H9 (cell line): ENCODE measurements around the gene MPZL1. TPM values are rescaled to one million over a fixed set of nuclear protein-coding genes. Genes with fewer than 3 reads are reported as not detected.

Source experiments
- DNase-seq: peaks from one replicate; pipeline ENCODE4 v3.0.0-alpha.2; 2017
- H2AFZ ChIP-seq: one replicate; pipeline ENCODE4 v1.6.1; 2013; ENCODE audit warnings: mild to moderate bottlenecking, low read length, control low read depth, moderate library complexity
- H2AK5ac ChIP-seq: 2 replicates; pipeline ENCODE4 v1.6.1; 2013; ENCODE audit warnings: low read length, control low read depth, mixed read lengths; ENCODE audit not compliant: insufficient read length
- H2BK120ac ChIP-seq: one replicate; pipeline ENCODE4 v1.6.1; 2013; ENCODE audit warnings: low read depth, mild to moderate bottlenecking, low read length, control low read depth, inconsistent platforms; ENCODE audit not compliant: poor library complexity, severe bottlenecking
- H2BK12ac ChIP-seq: 2 replicates; pipeline ENCODE4 v1.6.1; 2013; ENCODE audit warnings: low read length, control low read depth, mixed read lengths, low read depth; ENCODE audit not compliant: insufficient read length
- H2BK15ac ChIP-seq: 2 replicates; pipeline ENCODE4 v1.6.1; 2013; ENCODE audit warnings: low read depth, low read length, control low read depth
- H2BK20ac ChIP-seq: one replicate; pipeline ENCODE4 v1.6.1; 2013; ENCODE audit warnings: low read depth, mild to moderate bottlenecking, low read length, control low read depth, inconsistent platforms; ENCODE audit not compliant: poor library complexity, severe bottlenecking
- H2BK5ac ChIP-seq: 2 replicates; pipeline ENCODE4 v1.6.1; 2013; ENCODE audit warnings: low read length, control low read depth, mixed read lengths; ENCODE audit not compliant: insufficient read length
- H3K14ac ChIP-seq: 2 replicates; pipeline ENCODE4 v1.6.1; 2013; ENCODE audit warnings: low read length, control low read depth; ENCODE audit not compliant: insufficient read depth
- H3K18ac ChIP-seq: 2 replicates; pipeline ENCODE4 v1.6.1; 2013; ENCODE audit warnings: low read depth, mild to moderate bottlenecking, mixed read lengths, low read length, control low read depth; ENCODE audit not compliant: insufficient read length
- H3K23ac ChIP-seq: 2 replicates; pipeline ENCODE4 v1.6.1; 2013; ENCODE audit warnings: low read length, control low read depth, mixed read lengths, low read depth; ENCODE audit not compliant: insufficient read length
- H3K23me2 ChIP-seq: 2 replicates; pipeline ENCODE4 v1.6.1; 2013; ENCODE audit warnings: low read depth, mild to moderate bottlenecking, mixed read lengths, low read length, control low read depth; ENCODE audit not compliant: insufficient read length, poor library complexity, severe bottlenecking
- H3K27ac ChIP-seq: 2 replicates; pipeline ENCODE4 v1.5.1; 2013; ENCODE audit warnings: low read length, control low read depth, mixed read lengths, low read depth; ENCODE audit not compliant: insufficient read length
- H3K27me3 ChIP-seq: 2 replicates; pipeline ENCODE4 v1.6.1; 2013; ENCODE audit warnings: low read length, control low read depth, inconsistent platforms; ENCODE audit not compliant: insufficient read depth
- H3K4ac ChIP-seq: 2 replicates; pipeline ENCODE4 v1.6.1; 2013; ENCODE audit warnings: low read depth, mild to moderate bottlenecking, control low read depth, inconsistent platforms, low read length, moderate library complexity
- H3K4me1 ChIP-seq: 2 replicates; pipeline ENCODE4 v1.6.1; 2013; ENCODE audit warnings: low read length, control low read depth, inconsistent platforms; ENCODE audit not compliant: insufficient read depth
- H3K4me2 ChIP-seq: 2 replicates; pipeline ENCODE4 v1.6.1; 2013; ENCODE audit warnings: low read length, control low read depth, mixed read lengths; ENCODE audit not compliant: insufficient read length, insufficient read depth
- H3K56ac ChIP-seq: 2 replicates; pipeline ENCODE4 v1.6.1; 2013; ENCODE audit warnings: low read depth, mild to moderate bottlenecking, mixed read lengths, low read length, control low read depth; ENCODE audit not compliant: insufficient read length
- H3K79me1 ChIP-seq: 2 replicates; pipeline ENCODE4 v1.6.1; 2013; ENCODE audit warnings: low read depth, mild to moderate bottlenecking, moderate library complexity, low read length, control low read depth, inconsistent platforms; ENCODE audit not compliant: insufficient read depth, poor library complexity, severe bottlenecking
- H3K79me2 ChIP-seq: 2 replicates; pipeline ENCODE4 v1.6.1; 2013; ENCODE audit warnings: low read length, control low read depth, inconsistent platforms; ENCODE audit not compliant: insufficient read depth
- H3K9ac ChIP-seq: 2 replicates; pipeline ENCODE4 v1.6.1; 2013; ENCODE audit warnings: low read length, control low read depth, mixed read lengths; ENCODE audit not compliant: insufficient read length; ENCODE audit errors: extremely low read depth
- H3K9me3 ChIP-seq: one replicate; pipeline ENCODE4 v1.6.1; 2013; ENCODE audit warnings: low read depth, low read length, inconsistent platforms; ENCODE audit not compliant: control insufficient read depth
- H3T11ph ChIP-seq: one replicate; pipeline ENCODE4 v1.6.1; 2013; ENCODE audit warnings: mild to moderate bottlenecking, low read length, control low read depth, inconsistent platforms
- H4K20me1 ChIP-seq: one replicate; pipeline ENCODE4 v1.6.1; 2013; ENCODE audit not compliant: control insufficient read depth, insufficient read length, insufficient read depth
- H4K5ac ChIP-seq: 2 replicates; pipeline ENCODE4 v1.6.1; 2013; ENCODE audit warnings: low read depth, mild to moderate bottlenecking, mixed read lengths, low read length, control low read depth; ENCODE audit not compliant: insufficient read length
- H4K8ac ChIP-seq: replicated peaks from 2 replicates; pipeline ENCODE4 v1.6.1; 2013; ENCODE audit warnings: low read length, control low read depth, mixed read lengths, low read depth; ENCODE audit not compliant: insufficient read length
- H4K91ac ChIP-seq: 2 replicates; pipeline ENCODE4 v1.6.1; 2013; ENCODE audit warnings: low read depth, mild to moderate bottlenecking, moderate library complexity, mixed read lengths, low read length, control low read depth; ENCODE audit not compliant: insufficient read length
- H3K27ac Mint-ChIP-seq, 3 experiments: 2 replicates in 2 of 3; 3 replicates in 1 of 3; pipeline ENCODE4 v1.8.0; 2020 to 2021; ENCODE audit warnings: mixed read lengths in 3 of 3, mild to moderate bottlenecking in 1 of 3, moderate library complexity in 1 of 3
- H3K27me3 Mint-ChIP-seq: 2 replicates; pipeline ENCODE4 v1.8.0; 2021; ENCODE audit warnings: low read depth, mild to moderate bottlenecking, moderate library complexity, mixed read lengths
- H3K36me3 Mint-ChIP-seq, 3 experiments: 2 replicates in 2 of 3; 3 replicates in 1 of 3; pipeline ENCODE4 v1.8.0; 2020 to 2021; ENCODE audit warnings: low read depth in 3 of 3, mixed read lengths in 3 of 3; ENCODE audit not compliant: insufficient read depth in 1 of 3
- H3K4me1 Mint-ChIP-seq, 2 experiments: 2 replicates each; pipeline ENCODE4 v1.8.0; 2020; ENCODE audit warnings: mixed read lengths in 2 of 2
- H3K4me3 Mint-ChIP-seq, 2 experiments: 2 replicates in 1 of 2; 3 replicates in 1 of 2; pipeline ENCODE4 v1.8.0; 2020 to 2021; ENCODE audit warnings: mild to moderate bottlenecking in 2 of 2, mixed read lengths in 2 of 2, moderate library complexity in 1 of 2
- H3K9me3 Mint-ChIP-seq, 2 experiments: 2 replicates in 1 of 2; 3 replicates in 1 of 2; pipeline ENCODE4 v1.8.0; 2020; ENCODE audit warnings: mild to moderate bottlenecking in 2 of 2, mixed read lengths in 2 of 2, moderate library complexity in 1 of 2
- CTCF ChIP-seq: fragments of 200-600 bp; sonication (generic); conservative IDR thresholded peaks from 3 replicates; pipeline ENCODE4 v1.8.0; 2021; ENCODE audit warnings: antibody characterized with exemption, mild to moderate bottlenecking
- WGBS: extraction: QIAGEN DNeasy Blood & Tissue Kit; methylation state at CpG from one replicate; pipeline ENCODE4 v1.1.7; 2013; ENCODE audit warnings: missing lambda C conversion rate, low lambda C conversion rate, mixed read lengths; ENCODE audit not compliant: insufficient read length; ENCODE audit errors: extremely low coverage; 5-methylcytosine and 5-hydroxymethylcytosine counted together
- total RNA-seq: library from RNA; stranded (reverse); gene quantifications from 2 replicates; pipeline ENCODE4 v1.2.1, GENCODE V29; 2021

The MPZL1 gene
- total RNA-seq, 1 experiment from 2014 or later: 60.7 TPM

DNA sequence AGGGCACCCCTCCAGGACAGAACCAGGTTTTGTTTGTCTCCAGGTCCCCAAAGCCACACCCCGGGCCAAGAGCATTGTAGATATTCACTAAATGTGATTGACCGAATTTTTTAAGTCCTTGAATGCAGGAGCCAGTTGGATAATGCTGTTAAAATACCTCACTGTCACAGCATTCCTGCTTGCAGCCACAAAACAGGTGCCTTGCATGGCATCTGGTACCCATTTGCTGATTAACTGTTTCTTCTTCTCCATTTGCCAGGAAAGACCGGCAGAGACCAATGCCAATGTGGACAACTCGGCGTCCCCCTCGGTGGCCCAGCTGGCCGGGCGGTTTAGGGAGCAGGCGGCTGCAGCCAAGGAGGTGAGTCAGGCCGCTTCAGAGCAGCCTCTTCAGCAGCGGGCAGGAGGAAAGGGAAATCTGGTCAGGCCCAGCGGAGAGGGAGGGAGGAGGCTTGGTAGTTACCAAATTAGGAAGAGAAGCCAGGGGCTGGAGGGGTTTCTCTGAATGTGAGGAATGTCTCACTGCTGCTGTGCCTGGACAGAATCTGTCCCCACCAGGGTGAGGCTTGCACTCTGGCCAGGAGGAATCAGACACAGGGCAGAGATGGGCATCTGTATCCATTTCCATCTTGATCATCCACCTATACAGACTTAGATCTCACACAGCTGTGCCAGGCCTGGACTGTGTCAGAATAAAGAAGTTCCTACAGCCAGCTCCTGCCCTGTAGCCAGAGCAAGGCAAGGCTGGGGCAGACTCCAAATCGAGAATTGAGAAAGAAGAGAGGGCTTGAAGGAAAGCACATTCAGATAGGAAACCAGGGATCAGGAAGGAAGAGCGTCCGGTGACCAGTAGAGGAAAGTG is 37.9 kb upstream of the MPZL1 start:
- Histone ChIP-seq H3K9ac (no peak overlapping the region), H4K20me1 (no peaks in the 10 kb centered on the region), H2BK15ac (no peak overlapping the region), H4K8ac (no peak overlapping the region), H3K23me2 (no peaks in the 10 kb centered on the region), H3K23ac (no peak overlapping the region), H3K14ac (no peak overlapping the region), H3K4me1 (no peaks in the 10 kb centered on the region), H2BK5ac (no peak overlapping the region), H3K4ac (no peak overlapping the region), H3T11ph (no peak overlapping the region), H3K27ac (no peak overlapping the region), H2BK12ac (no peak overlapping the region), H2AFZ (no peak overlapping the region), H3K4me2 (no peak overlapping the region), H3K27me3 (no peaks in the 10 kb centered on the region), H4K91ac (no peak overlapping the region), H3K9me3 (no peaks in the 10 kb centered on the region), H3K18ac (peak overlapping the region; percentile 33), H3K79me1 (no peaks in the 10 kb centered on the region), H3K56ac (no peak overlapping the region), H2AK5ac (no peak overlapping the region), H3K79me2 (no peaks in the 10 kb centered on the region), H4K5ac (no peak overlapping the region), H2BK120ac (no peak overlapping the region), H2BK20ac (no peak overlapping the region)
- Mint-ChIP-seq H3K4me3 (no peak overlapping the region; a peak in 1 of 5 replicates), H3K36me3 (no peaks in the 10 kb centered on the region), H3K9me3 (no peaks in the 10 kb centered on the region), H3K27ac (peak overlapping the region in 2 of 3 experiments; percentile 71 to 73; a peak in 5 of 7 replicates), H3K27me3 (peaks cover 3% of the 10 kb centered on the region; the same call in 1 of the 2 replicates), H3K4me1 (peaks cover 27 to 40% of the 10 kb centered on the region in 2 experiments)
- peak; percentile 77 for DNase-seq
- no peak for TF ChIP-seq CTCF
- no CpG with 5 or more reads among the region's 15 CpGs for WGBS
